ENCODE results near the gene FAM131B.

Gene FAM131B

DNA sequence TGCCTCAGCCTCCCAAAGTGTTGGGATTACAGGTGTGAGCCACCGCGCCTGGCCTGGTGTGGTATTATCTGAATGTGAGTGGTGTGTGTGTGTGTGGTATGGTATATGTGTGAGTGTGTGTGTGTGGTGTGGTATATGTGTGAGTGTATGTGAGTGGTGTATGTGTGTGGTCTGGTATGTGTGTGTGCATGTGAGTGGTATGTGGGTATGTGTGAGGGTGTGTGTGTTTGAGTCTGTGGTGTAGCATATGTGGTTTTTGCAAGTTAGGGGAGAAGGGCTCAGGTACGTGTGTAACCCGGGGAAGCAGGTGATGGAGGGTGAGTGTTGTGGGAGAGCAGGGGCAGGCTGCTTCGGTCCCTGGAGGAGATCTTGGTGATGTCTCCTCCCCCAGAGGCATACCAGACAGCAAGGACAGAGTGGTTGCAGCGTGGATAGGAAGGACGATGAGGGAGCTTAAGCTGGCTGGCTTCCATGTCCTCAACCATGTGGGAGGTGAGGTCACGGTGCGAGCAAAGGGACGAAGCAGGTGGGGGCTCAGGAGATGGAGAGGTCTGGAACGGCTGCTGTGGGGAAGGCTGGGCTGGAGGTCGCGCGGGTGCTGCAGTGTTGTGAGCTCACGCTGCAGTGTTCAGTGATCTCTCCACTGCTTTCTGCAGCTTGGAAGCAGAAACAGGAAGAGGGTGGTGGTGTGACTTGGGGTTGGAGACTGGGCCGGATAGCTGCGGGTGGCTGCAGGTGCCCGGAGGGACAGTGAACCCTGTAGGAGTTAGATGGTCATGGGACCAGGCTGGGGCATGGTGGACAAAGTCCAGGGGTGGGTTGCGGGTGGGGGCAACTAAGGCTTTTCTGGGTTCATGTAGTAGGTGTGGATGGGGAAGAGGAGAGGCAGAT lies 23.6 kb upstream of the FAM131B start:
- H3K4me3 ChIP-seq (replicated peaks; ENCODE audit: low read depth, low read length): no peak overlapping the region
- DNase-seq (ENCODE audit: extremely low read depth, low read depth): no peak
- TF ChIP-seq, protein P1, sequence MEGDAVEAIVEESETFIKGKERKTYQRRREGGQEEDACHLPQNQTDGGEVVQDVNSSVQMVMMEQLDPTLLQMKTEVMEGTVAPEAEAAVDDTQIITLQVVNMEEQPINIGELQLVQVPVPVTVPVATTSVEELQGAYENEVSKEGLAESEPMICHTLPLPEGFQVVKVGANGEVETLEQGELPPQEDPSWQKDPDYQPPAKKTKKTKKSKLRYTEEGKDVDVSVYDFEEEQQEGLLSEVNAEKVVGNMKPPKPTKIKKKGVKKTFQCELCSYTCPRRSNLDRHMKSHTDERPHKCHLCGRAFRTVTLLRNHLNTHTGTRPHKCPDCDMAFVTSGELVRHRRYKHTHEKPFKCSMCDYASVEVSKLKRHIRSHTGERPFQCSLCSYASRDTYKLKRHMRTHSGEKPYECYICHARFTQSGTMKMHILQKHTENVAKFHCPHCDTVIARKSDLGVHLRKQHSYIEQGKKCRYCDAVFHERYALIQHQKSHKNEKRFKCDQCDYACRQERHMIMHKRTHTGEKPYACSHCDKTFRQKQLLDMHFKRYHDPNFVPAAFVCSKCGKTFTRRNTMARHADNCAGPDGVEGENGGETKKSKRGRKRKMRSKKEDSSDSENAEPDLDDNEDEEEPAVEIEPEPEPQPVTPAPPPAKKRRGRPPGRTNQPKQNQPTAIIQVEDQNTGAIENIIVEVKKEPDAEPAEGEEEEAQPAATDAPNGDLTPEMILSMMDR (IDR thresholded peaks at IDR 0.05; ENCODE audit: low read depth, low read length, missing control alignments): no peak

DNA sequence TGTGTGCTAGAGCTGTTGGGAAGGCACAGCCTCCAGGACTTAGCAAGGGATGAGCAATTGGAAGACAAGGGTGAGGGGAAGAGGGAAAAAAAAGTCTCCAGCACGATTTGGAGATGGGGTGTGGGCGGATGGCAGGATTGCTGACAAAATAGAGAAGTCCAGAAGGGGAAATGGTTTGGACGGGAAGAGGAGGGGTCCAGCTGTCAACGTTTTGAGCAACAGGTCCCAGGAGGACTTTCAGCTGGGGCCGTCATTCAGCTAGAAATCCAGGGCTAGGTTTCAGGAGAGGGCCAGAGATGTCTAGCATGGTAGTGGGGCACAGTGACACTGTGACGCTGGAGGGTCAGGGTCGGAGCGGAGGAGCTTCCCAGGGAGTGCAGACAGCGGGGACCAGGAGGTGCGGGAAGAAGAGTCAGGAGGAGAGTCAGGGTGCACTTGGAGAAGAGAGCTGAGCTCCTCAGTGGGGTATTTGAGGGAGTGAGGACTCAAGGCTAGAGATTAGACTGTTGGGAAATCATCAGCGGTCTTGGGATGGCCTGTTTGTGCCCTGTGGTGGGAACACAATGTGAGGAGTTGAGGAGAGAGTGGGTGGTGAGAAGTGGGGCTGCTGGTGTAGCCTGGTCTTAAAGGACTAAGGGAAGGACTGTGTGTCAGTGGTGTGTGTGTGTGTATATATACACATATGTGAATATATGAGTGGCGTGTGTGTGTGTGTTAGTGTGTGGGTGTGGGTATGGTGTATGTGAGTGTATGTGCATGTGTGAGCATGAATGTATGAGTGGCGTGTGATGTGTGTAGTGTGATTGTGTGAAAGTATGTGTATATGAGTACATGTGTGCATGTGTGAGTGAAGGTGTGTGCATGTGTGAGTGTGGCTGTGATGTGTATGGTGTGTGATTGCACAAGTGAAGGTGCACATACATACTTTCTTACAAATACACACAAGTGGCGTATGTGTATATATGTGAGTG lies 22.4 kb upstream of the FAM131B start:
- TF ChIP-seq, protein P1 (IDR thresholded peaks at IDR 0.05; ENCODE audit: low read depth, low read length, missing control alignments): no peak
- no peak for DNase-seq (ENCODE audit: extremely low read depth, low read depth)
- peak overlapping the region; percentile 96 for H3K4me3 ChIP-seq (replicated peaks; ENCODE audit: low read depth, low read length)

DNA sequence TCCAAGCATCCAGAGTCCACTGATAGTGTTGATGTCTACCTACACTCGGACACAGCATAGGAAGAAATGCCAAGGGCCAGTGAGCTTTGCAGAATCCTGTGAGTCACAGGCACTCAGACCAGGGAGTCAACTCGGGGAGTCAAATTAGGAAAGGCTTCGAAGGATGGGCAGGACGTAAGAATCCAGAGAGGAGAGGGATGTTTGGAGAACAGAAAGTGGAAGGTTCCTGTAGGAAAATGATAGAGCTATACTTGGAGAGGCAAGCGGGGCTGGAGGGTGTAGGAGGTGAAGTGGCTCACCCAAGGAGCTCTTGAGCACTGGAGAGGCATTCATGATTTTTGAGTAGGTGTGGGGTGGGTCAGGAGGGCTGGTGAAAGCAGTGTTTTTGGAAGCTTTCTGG lies 21.6 kb upstream of the FAM131B start:
- no peak for DNase-seq (ENCODE audit: extremely low read depth, low read depth)
- TF ChIP-seq, protein P1 (IDR thresholded peaks at IDR 0.05; ENCODE audit: low read depth, low read length, missing control alignments): no peak
- peak overlapping the region; percentile 96 for H3K4me3 ChIP-seq (replicated peaks; ENCODE audit: low read depth, low read length)

DNA sequence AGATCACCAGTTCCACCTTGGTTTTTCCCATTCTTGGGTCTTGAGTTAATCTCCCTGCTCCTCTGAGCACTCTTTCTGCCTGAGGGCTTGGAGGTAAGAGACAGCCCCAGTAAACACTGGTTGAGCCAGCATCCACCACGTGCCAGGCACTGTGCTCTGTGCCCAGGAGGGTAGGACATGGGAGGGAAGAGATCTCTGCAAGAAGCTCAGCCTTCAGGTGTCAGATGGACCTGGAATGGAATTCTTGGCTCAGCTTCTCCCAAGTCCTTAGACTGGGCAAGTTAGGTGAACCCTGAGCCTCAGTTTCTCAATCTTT lies 21.1 kb upstream of the FAM131B start:
- TF ChIP-seq, protein P1 (IDR thresholded peaks at IDR 0.05; ENCODE audit: low read depth, low read length, missing control alignments): no peak
- DNase-seq (ENCODE audit: extremely low read depth, low read depth): no peak
- peak overlapping the region; percentile 96 for H3K4me3 ChIP-seq (replicated peaks; ENCODE audit: low read depth, low read length)

DNA sequence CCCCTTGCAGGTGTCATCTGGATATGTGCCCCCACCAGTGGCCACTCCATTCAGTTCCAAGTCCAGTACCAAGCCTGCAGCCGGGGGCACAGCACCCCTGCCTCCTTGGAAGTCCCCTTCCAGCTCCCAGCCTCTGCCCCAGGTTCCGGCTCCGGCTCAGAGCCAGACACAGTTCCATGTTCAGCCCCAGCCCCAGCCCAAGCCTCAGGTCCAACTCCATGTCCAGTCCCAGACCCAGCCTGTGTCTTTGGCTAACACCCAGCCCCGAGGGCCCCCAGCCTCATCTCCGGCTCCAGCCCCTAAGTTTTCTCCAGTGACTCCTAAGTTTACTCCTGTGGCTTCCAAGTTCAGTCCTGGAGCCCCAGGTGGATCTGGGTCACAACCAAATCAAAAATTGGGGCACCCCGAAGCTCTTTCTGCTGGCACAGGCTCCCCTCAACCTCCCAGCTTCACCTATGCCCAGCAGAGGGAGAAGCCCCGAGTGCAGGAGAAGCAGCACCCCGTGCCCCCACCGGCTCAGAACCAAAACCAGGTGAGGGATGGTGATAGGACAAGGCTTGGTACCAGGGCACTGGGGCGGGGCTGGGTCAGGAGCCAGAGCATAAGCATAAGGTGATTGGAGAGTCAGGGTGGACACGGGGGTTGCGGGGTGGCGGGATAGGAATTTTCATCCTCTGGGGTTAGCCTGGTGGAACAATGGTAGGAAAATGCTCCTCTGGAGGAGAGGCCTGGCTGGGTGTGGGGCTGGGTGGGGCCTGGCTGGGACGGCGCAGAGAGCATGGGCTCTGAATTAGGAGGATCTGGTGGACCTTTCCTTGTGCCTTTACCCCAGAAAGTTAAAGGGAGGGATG lies 20.5 kb upstream of the FAM131B start:
- peak overlapping the region; percentile 96 for H3K4me3 ChIP-seq (replicated peaks; ENCODE audit: low read depth, low read length)
- TF ChIP-seq, protein P1 (IDR thresholded peaks at IDR 0.05; ENCODE audit: low read depth, low read length, missing control alignments): no peak
- no peak for DNase-seq (ENCODE audit: extremely low read depth, low read depth)

DNA sequence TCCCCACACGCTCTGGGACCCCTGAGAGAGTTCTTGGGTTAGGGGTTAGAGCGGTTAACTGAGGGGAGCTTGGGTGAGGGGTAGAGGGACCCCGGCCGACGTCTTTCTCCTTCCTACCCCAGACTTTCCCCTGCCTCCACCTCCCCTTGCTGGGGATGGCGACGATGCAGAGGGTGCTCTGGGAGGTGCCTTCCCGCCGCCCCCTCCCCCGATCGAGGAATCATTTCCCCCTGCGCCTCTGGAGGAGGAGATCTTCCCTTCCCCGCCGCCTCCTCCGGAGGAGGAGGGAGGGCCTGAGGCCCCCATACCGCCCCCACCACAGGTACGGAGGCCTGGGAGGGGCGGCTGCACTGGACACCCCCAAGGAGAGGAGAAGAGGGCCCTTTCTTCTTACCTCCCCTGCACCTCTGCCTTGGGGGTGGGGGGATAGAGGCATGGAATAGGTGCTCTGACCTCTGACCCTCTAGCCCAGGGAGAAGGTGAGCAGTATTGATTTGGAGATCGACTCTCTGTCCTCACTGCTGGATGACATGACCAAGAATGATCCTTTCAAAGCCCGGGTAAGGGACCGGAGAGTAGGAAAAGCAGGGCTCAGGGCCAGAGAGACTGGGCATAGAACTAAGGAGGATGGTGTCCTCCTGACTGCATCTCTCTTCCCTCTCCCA lies 19.7 kb upstream of the FAM131B start:
- H3K4me3 ChIP-seq (replicated peaks; ENCODE audit: low read depth, low read length): peak overlapping the region; percentile 96
- no peak for DNase-seq (ENCODE audit: extremely low read depth, low read depth)
- TF ChIP-seq, protein P1 (IDR thresholded peaks at IDR 0.05; ENCODE audit: low read depth, low read length, missing control alignments): no peak

All from HFF-Myc (cell line).